Osteocyte (in vitro differentiated cells): ENCODE results near the gene REELD1. TPM values are rescaled to one million over a fixed set of nuclear protein-coding genes. Genes with fewer than 3 reads are reported as not detected.

ENCODE experiments used
- DNase-seq: peaks from one replicate; pipeline ENCODE4 v3.0.0; 2021; ENCODE audit warnings: mixed read lengths; ENCODE audit not compliant: unreplicated experiment; ENCODE audit errors: extremely low spot score
- H3K27ac Mint-ChIP-seq: one replicate; pipeline ENCODE4 v1.8.0; 2021; ENCODE audit warnings: mild to moderate bottlenecking, mixed read lengths; ENCODE audit not compliant: unreplicated experiment
- H3K27me3 Mint-ChIP-seq: one replicate; pipeline ENCODE4 v1.8.0; 2021; ENCODE audit warnings: mixed read lengths; ENCODE audit not compliant: unreplicated experiment
- H3K36me3 Mint-ChIP-seq: one replicate; pipeline ENCODE4 v1.8.0; 2021; ENCODE audit warnings: mixed read lengths; ENCODE audit not compliant: unreplicated experiment
- H3K4me1 Mint-ChIP-seq: one replicate; pipeline ENCODE4 v1.8.0; 2021; ENCODE audit warnings: mixed read lengths; ENCODE audit not compliant: unreplicated experiment
- H3K4me3 Mint-ChIP-seq: one replicate; pipeline ENCODE4 v1.8.0; 2021; ENCODE audit warnings: mild to moderate bottlenecking, moderate library complexity, mixed read lengths; ENCODE audit not compliant: unreplicated experiment
- H3K9me3 Mint-ChIP-seq: one replicate; pipeline ENCODE4 v1.8.0; 2021; ENCODE audit warnings: mixed read lengths; ENCODE audit not compliant: unreplicated experiment
- total RNA-seq: library from RNA; stranded (reverse); gene quantifications from 2 replicates; pipeline ENCODE4 v1.2.1, GENCODE V29; 2021
- TF ChIP-seq, protein P1 (sequence below): fragments of 200-600 bp; sonication (generic); IDR thresholded peaks from 2 replicates; pipeline ENCODE4 v1.5.0; 2021; ENCODE audit warnings: antibody characterized with exemption, mild to moderate bottlenecking, moderate library complexity

Gene REELD1
- total RNA-seq, 1 donor from 2014 or later, result not detected

DNA sequence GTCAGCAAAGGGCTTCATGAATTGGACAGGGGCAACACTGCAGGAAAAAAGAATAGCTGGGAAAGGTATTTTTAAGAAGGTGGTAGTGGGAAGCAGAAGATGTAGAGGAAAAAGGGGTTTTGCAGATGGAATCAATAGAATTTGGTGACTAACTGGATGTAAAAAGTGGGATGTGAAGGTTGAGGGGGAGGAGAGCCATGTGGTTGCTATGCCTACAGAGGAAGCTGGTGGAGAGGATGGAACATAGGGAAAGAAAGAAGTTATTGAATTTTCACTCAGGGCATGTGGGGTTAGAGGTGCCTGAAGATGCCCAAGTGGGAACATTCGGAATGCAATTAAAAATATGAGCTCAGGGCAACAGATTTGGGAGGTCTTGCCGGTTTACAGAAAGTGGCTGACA is 33.0 kb downstream of the REELD1 start:
- no peaks in the 10 kb centered on the region for H3K36me3 Mint-ChIP-seq
- TF ChIP-seq, protein P1, sequence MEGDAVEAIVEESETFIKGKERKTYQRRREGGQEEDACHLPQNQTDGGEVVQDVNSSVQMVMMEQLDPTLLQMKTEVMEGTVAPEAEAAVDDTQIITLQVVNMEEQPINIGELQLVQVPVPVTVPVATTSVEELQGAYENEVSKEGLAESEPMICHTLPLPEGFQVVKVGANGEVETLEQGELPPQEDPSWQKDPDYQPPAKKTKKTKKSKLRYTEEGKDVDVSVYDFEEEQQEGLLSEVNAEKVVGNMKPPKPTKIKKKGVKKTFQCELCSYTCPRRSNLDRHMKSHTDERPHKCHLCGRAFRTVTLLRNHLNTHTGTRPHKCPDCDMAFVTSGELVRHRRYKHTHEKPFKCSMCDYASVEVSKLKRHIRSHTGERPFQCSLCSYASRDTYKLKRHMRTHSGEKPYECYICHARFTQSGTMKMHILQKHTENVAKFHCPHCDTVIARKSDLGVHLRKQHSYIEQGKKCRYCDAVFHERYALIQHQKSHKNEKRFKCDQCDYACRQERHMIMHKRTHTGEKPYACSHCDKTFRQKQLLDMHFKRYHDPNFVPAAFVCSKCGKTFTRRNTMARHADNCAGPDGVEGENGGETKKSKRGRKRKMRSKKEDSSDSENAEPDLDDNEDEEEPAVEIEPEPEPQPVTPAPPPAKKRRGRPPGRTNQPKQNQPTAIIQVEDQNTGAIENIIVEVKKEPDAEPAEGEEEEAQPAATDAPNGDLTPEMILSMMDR, result no peak
- H3K4me3 Mint-ChIP-seq, result no peak overlapping the region
- no peaks in the 10 kb centered on the region for H3K9me3 Mint-ChIP-seq
- no peak overlapping the region for H3K27ac Mint-ChIP-seq
- peaks cover 2% of the 10 kb centered on the region for H3K4me1 Mint-ChIP-seq
- no peak for DNase-seq
- no peaks in the 10 kb centered on the region for H3K27me3 Mint-ChIP-seq

DNA sequence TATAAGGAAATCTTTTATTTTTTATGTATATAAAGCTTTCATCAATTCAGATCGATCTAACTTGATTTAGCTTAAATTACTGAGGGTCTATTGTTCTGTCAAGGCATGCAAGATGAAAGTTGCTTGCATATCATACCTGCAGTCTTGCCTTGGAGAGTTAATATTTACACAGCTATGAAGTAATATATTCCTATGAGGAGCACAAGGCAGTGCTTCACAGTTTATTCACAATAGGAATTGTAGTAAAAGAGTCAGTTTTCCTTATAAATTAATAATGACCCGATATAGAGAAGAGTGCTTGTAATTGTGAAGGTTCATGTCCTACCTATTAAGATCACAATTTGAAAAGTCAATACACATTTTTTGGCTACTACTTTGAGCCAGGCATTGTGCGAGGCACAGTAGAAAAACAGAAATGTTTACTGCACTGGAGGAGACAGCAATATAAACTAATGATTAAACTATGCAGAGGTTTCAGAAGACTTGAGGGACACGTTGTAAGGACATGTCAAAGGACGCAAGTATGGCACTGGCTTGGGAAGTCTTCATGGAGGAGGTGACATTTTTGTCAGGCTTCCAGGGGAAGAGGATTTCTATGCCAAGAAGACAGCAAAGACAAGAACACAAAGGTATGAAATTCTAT is 38.8 kb downstream of the REELD1 start:
- TF ChIP-seq, protein P1, result no peak
- Mint-ChIP-seq H3K4me3 (no peak overlapping the region), H3K27me3 (no peaks in the 10 kb centered on the region), H3K9me3 (no peaks in the 10 kb centered on the region), H3K36me3 (no peaks in the 10 kb centered on the region), H3K4me1 (peaks cover 10% of the 10 kb centered on the region), H3K27ac (no peak overlapping the region)
- peak; percentile 23 for DNase-seq

DNA sequence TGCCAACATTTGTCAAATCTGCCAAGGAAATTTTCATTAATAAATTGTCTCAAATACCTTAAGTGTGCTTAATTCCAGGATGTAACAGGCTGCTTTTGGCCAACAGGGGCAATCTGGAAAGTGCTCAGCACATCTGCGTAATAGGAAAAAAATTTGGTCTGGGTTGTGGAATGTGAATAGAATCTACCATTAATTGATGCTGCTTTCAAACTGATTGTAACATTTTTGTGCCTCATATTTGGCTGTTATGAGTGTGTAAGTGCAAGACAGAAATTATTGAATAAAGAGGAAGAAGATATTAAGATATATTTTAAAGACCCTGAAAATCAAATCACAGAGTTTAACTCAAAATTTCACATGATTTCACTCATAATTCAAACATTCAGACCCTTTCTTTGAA is 41.1 kb downstream of the REELD1 start:
- TF ChIP-seq, protein P1, result no peak
- H3K9me3 Mint-ChIP-seq, result no peaks in the 10 kb centered on the region
- H3K4me1 Mint-ChIP-seq, result peaks cover 10% of the 10 kb centered on the region
- H3K27me3 Mint-ChIP-seq, result no peaks in the 10 kb centered on the region
- no peak for DNase-seq
- no peak overlapping the region for H3K4me3 Mint-ChIP-seq
- peaks cover 3% of the 10 kb centered on the region for H3K36me3 Mint-ChIP-seq
- peak overlapping the region; percentile 2 for H3K27ac Mint-ChIP-seq

DNA sequence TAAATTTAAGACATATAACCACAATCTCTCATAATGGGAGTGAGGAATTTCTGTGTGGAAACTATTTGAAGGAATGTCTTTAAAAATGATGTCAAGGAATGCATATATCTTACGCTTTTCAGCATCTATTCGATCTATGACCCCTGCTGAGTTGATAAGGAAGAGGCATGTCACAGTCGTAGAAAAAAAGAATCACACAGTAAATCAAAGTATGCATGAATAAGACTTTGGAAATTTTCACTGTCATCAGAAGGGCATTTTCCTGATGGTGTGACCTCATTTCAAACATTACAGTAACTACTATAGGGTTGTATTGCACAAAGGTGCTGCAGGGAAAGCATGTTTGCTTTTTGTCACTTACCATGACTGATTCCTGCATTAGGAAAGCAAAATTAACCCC is 41.5 kb downstream of the REELD1 start:
- TF ChIP-seq, protein P1, result no peak
- Mint-ChIP-seq H3K4me1 (peaks cover 10% of the 10 kb centered on the region), H3K9me3 (no peaks in the 10 kb centered on the region), H3K27ac (peak overlapping the region; percentile 2), H3K27me3 (no peaks in the 10 kb centered on the region), H3K36me3 (peaks cover 3% of the 10 kb centered on the region), H3K4me3 (no peak overlapping the region)
- no peak for DNase-seq

DNA sequence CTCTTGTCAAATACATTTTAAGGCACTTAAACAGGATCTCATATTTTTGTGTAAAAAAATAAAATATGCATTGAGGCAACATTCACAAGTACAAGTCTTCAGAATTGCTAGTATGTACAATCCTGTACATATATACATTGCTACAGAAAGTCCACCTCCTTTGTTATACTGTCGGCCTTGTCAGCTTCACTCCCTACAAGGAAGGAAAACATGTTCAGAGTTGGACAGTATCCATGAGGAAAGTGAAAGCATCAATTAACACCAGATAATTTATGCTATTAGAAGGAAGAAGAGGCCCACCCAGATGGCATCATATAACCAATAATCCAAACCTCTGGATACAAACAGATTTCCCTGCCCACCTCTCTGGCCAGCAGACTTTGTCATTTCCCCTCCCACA is 42.0 kb downstream of the REELD1 start:
- Mint-ChIP-seq H3K4me1 (peaks cover 11% of the 10 kb centered on the region), H3K9me3 (no peaks in the 10 kb centered on the region), H3K27me3 (no peaks in the 10 kb centered on the region), H3K36me3 (peaks cover 3% of the 10 kb centered on the region), H3K4me3 (no peak overlapping the region), H3K27ac (no peak overlapping the region)
- DNase-seq, result no peak
- TF ChIP-seq, protein P1, result no peak
